Lower leg skin (tissue), 4 donors: Measurements from ENCODE around the gene RBMX. TPM values are rescaled to one million over a fixed set of nuclear protein-coding genes. Genes with fewer than 3 reads are reported as not detected.

Source experiments
- DNase-seq, 2 donors: peaks; one replicate each; pipeline ENCODE4 v3.0.0-alpha.2; 2019; ENCODE audit warnings: low spot score in 2 of 2
- H3K4me3 ChIP-seq: fragments of 200-600 bp; sonication (generic); 2 replicates; pipeline ENCODE4 v1.5.1; 2017; ENCODE audit warnings: mild to moderate bottlenecking, low read depth; ENCODE audit not compliant: poor library complexity, severe bottlenecking
- POLR2A ChIP-seq, 2 donors: fragments of 450-650 bp; IDR thresholded peaks; one replicate each; pipeline ENCODE4 v1.6.1; 2016 to 2017; ENCODE audit warnings: antibody characterized with exemption in 2 of 2, mild to moderate bottlenecking in 1 of 2, moderate library complexity in 1 of 2
- WGBS, 2 donors: methylation state at CpG; one replicate each; pipeline ENCODE4 v1.1.5; 2018; 5-methylcytosine and 5-hydroxymethylcytosine counted together
- intact Hi-C: fragments of 100-400 bp; cut with DNase I; formaldehyde crosslinking; loops from one replicate; pipeline ENCODE4 v1.15.0; 2023; ENCODE audit warnings: low total_unique reads
- total RNA-seq, 4 donors: library from RNA; depleted of rRNA; stranded (reverse); fragments of >200 nt; gene quantifications; one replicate each; pipeline ENCODE4 v1.1.0, GENCODE V29; 2016
- TF ChIP-seq, protein P1 (sequence below), 3 donors: fragments of 450-650 bp; IDR thresholded peaks; one replicate each; pipeline ENCODE4 v1.5.1; 2016; ENCODE audit warnings: antibody characterized with exemption in 3 of 3, mild to moderate bottlenecking in 3 of 3, moderate library complexity in 2 of 3

RBMX gene
- total RNA-seq, 4 donors from 2014 or later = 181 to 343 (median 223) TPM

GRCh38 chrX:136868283-136869055, 12.1 kb downstream of the RBMX start:
- WGBS, 2 donors = 76 to 87% methylated on average over 2 to 9 of the region's 9 CpGs
- no peak for DNase-seq
- intact Hi-C loops = no loop called here
- no peak overlapping the region for H3K4me3 ChIP-seq
- TF ChIP-seq, protein P1, sequence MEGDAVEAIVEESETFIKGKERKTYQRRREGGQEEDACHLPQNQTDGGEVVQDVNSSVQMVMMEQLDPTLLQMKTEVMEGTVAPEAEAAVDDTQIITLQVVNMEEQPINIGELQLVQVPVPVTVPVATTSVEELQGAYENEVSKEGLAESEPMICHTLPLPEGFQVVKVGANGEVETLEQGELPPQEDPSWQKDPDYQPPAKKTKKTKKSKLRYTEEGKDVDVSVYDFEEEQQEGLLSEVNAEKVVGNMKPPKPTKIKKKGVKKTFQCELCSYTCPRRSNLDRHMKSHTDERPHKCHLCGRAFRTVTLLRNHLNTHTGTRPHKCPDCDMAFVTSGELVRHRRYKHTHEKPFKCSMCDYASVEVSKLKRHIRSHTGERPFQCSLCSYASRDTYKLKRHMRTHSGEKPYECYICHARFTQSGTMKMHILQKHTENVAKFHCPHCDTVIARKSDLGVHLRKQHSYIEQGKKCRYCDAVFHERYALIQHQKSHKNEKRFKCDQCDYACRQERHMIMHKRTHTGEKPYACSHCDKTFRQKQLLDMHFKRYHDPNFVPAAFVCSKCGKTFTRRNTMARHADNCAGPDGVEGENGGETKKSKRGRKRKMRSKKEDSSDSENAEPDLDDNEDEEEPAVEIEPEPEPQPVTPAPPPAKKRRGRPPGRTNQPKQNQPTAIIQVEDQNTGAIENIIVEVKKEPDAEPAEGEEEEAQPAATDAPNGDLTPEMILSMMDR (IDR thresholded peaks at IDR 0.05) = no peak
- no peak for TF ChIP-seq POLR2A (IDR thresholded peaks at IDR 0.05)

- no peak overlapping the region for H3K4me3 ChIP-seq
- intact Hi-C loops = no loop called here
- 66 to 76% methylated on average over 3 of the region's 3 CpGs for WGBS, 2 donors
- TF ChIP-seq, protein P1 (IDR thresholded peaks at IDR 0.05) = no peak
- no peak for TF ChIP-seq POLR2A (IDR thresholded peaks at IDR 0.05)
- DNase-seq = no peak
These were observed 13.0 kb downstream of the RBMX start for GRCh38 chrX:136867518-136867917.

GRCh38 chrX:136867096-136867491, 13.4 kb downstream of the RBMX start:
- no peak for TF ChIP-seq POLR2A (IDR thresholded peaks at IDR 0.05)
- TF ChIP-seq, protein P1 (IDR thresholded peaks at IDR 0.05) = no peak
- 54 to 68% methylated on average over 4 of the region's 4 CpGs for whole genome bisulfite sequencing, 2 donors
- no peak overlapping the region for H3K4me3 ChIP-seq
- intact Hi-C loops = no loop called here
- DNase-seq = no peak

DNA sequence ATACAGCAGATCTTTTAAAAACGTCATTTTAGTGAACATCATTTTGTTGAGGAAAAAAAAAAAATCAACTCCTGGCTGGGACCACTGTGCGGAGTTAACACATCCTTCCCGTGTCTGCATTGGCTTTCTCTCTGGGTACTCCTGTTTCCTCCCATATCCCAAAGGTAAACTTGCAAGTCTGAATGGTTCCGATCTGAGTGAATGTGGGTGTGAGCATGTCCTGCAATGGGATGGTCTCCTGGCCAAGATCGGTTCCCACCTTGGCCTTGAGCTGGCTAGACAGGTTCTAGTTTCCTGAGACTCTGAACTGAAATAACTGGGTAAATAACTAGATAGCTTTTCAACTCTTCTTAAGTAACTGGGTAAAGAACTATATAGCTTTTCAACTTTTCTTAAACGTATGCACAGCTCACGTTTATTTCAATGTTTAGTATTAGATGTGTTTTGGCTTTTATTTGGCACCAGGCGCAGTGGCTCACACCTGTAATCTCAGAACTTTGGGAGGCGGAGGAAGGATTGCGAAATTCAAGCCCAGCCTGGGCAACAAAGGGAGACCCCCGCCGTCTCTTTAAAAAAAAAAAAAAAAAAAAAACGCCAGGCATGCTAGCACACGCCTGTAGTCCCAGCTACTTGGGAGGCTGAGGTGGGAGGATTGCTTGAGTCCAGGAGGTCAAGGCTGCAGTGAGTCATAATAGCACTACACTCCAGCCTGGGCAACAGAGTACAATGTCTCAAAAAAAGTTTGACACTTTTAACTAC, 14.0 kb downstream of the RBMX start:
- H3K4me3 ChIP-seq = no peak overlapping the region
- TF ChIP-seq POLR2A (IDR thresholded peaks at IDR 0.05) = no peak
- TF ChIP-seq, protein P1 (IDR thresholded peaks at IDR 0.05) = no peak
- WGBS, 2 donors = 64 to 72% methylated on average over 14 of the region's 14 CpGs
- intact Hi-C loops = no loop called here
- no peak for DNase-seq

- no peak overlapping the region for H3K4me3 ChIP-seq
- WGBS, 2 donors = 86 to 90% methylated on average over 9 of the region's 9 CpGs
- no peak for DNase-seq
- TF ChIP-seq POLR2A (IDR thresholded peaks at IDR 0.05) = no peak
- intact Hi-C loops = no loop called here
These were observed 15.0 kb downstream of the RBMX start for GRCh38 chrX:136865270-136866158.
